GM19468 (cell line): ENCODE results near the gene MIS12.

ENCODE experiments used
- ATAC-seq: cut with Tn5 transposase; IDR thresholded peaks from one replicate; pipeline ENCODE4 v1.9.1; 2021; ENCODE audit warnings: mild to moderate bottlenecking, moderate library complexity, moderate number of reproducible peaks; ENCODE audit not compliant: unreplicated experiment; ENCODE audit errors: extremely low read depth

The MIS12 gene

DNA sequence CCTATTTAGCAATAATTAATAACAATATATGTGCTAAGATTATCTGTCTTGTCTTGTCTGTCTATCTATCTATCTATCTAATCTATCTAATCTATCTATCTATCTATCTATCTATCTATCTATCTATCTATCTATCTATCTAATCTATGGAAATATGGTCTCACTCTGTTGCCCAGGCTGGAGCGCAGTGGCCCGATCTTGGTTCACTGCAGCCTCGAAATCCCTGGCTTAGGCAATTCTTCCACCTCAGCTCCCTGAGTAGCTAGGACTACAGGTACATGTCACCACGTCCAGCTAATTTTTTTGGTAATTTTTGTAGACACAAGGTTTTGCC lies 44.7 kb downstream of the MIS12 start:
- no peak for ATAC-seq

DNA sequence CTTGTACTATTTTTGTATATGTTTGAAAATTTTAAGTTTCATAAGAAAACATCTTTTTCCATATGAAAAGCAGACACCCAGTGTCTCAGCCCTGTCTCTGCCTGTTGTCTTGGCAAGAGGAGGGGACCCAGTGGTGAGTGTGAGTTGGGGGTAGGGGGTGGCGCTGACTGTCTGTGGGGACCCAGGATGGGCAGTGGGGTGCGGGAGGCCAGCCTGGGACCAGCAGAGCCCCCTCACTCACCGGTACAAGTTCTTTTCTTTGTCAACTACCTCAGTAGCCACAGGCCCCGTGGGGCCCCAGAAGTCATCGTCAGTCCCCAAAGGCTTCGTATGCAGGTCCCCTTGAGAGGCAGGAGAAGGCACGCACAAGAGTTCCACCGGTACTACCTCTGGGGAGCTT lies 46.2 kb downstream of the MIS12 start:
- ATAC-seq = no peak

DNA sequence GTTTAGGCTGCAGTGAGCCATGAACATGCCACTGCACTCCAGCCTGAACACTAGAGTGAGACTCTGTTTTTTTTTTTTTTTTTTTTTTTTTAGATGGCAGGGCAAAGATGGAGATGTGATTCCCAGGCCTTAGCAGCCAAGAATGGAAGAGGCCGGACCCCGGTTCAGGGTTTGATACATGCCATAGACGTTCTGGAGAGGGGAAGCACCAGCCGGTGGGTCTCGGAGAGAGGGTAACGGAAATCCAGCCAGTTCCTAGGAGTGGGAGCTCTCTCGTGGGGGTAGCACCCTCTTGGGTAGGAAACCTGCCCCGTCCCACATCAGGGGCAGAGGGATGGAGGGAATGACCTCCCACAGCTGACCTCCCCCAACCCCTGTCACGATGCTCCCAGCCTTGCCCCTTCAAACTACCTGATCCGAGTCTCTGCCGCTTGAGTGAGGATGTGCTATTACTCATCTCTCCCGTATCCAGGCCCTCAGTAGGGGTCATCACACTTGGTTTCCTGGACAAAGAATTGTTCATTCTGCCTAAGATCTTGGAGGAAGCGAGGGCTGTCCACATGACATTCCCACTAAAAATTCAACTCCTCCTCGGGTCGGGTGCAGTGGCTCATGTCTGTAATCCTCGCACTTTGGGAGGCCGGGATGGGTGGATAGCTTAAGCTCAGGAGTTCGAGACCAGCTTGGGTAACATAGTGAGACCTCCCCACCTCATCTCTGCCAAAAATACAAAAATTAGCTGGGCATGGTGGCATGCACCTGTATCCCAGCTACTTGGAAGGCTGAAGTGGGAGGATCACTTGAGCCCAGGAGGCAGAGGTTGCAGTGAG lies 47.3 kb downstream of the MIS12 start:
- ATAC-seq = no peak

DNA sequence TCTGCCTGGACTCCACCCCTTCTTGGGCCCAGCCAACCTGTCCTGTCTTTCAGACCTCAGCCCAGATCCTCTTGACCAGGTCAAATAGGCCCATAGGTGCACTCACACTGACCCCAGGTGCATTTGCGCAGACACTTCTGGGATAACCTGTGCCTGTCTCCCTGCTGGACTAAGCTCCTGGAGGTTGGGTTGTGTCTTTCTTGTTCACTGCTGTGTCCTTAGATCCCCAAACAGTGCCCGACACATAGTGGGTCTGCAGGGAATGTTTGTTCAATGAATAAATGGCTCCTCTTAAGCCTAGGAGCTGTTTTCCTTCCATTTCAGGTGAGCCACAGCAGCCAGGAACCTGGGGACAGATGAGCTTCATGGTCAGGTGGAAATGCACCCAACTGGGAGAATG lies 49.1 kb downstream of the MIS12 start:
- no peak for ATAC-seq

DNA sequence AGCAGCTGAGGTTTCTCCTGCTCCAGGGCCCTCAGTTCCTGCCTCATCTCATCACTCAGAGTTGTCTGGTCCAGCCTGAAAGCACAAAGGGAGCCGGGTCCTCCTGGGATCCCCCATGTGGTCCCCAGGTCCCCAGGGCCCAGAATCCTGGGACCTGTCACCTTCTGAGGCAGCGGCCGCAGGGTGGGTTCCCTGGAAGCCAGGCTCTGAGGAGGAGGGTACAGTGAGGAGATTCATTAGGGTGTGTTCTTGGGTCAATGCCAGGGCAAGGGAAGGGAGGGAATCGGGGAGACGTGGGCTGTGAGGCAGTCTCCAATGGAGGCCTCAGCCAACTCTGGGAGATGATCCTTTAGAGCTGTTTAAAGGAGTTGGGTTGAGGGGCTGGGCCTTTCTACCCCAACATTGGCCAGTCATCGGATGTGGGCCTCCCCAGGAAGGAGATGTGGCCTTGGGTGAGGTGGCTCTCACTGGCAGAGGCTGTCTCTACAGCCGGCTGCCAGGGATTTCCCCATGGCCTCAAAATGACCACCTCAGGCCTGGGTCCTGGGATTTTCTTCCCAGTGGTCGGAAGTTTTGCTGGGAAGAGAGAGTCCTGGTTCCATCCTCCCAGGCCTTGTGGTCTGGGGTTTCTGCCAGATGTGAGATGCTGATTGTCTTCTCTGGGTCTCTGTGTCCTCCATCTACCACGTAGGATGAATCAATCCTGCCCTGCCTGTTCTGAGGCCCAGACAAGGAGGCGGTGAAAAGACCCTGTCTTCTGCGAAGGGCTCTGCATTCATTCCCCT lies 50.7 kb downstream of the MIS12 start:
- no peak for ATAC-seq

DNA sequence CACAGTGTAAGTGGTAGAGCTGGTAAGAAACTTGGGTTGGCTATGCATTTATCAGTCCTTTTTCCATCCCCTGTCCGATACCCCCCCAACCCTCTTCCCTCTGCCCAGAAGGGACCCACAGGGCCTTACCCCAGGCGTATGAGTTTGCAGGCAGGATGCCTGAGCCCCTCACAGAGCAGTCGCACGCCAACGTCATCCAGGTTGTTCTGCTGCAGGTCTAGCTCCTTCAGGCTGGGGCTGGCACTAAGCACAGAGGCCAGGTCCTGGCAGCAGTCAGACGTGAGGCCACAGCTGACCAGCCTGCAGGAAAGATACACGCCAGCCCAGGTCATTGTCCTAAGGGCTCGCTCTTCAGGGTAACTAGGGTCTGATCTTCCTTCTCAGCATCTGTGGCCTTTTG lies 52.9 kb downstream of the MIS12 start:
- ATAC-seq = no peak

DNA sequence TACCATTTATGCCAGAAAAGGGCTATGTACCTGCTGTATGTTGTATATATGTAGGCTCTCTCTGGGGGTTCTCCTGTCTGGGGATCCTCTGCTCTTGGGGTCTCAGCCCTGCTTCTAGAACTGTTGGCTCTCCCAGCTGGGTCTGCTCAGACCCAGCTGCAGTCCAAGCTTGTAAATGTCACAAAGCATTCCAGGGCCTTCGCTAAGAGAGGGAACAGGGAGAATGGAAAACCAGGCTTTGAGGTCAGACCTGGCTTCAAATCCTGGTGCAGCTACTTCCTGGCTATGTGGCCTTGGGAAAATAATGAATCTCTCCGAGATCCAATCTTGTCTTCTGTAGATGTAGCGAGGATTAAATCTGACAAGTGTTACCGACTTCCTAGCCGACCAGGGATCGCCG lies 54.0 kb downstream of the MIS12 start:
- ATAC-seq = no peak
